HG03442 (cell line): ENCODE measurements around the gene ANGPTL3.

ENCODE experiments used
- ATAC-seq: cut with Tn5 transposase; IDR thresholded peaks from one replicate; pipeline ENCODE4 v1.9.1; 2021; ENCODE audit warnings: mild to moderate bottlenecking, moderate library complexity; ENCODE audit not compliant: unreplicated experiment

Gene ANGPTL3

DNA sequence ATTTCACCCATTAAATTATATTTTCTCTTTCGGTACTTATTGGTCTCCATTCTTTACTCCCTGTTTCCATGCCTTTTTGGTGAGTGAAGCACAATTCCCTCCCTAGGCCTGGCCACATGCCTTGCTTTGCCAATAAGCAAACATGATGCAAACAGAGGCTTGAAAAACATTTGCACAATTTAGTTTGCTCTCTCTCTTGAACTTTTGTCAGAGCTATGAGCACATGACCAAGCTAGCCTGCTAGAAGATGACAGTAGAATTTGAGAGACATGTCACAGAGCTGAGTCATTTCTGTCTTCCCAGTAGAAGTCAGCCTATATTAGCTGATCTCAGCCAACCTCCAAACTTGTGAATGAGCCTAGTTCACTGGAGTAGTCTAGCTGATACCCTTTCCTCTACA lies 24.6 kb downstream of the ANGPTL3 start:
- ATAC-seq: peak; percentile 99

- peak; percentile 43 for ATAC-seq
These were observed 28.1 kb downstream of the ANGPTL3 start for GRCh38 chr1:62625415-62625814.

- ATAC-seq: no peak
These were observed 31.2 kb downstream of the ANGPTL3 start for GRCh38 chr1:62628506-62628905.

GRCh38 chr1:62637392-62638105 lies 40.2 kb downstream of the ANGPTL3 start:
- ATAC-seq: no peak

GRCh38 chr1:62643283-62643682 lies 46.0 kb downstream of the ANGPTL3 start:
- ATAC-seq: no peak

GRCh38 chr1:62652387-62652786 lies 55.1 kb downstream of the ANGPTL3 start:
- no peak for ATAC-seq

DNA sequence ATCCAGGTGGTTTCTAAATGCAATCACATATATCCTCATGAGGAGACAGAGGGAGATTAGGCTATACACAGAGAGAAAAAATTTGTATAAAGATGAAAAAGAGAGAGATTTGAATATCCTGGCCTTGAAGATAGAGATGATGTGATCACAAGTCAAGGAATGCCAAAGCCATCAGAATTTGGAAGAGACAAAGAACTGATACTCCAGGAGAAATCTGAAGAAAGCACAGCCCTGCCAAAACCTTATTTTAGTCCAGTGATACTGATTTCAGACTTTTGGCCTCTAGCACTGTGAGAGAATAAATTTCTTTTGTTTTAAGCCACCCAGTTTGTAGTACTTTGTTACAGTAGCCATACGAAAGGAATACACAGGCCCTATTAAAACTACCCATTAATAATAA lies 57.4 kb downstream of the ANGPTL3 start:
- ATAC-seq: no peak
